RPMI8226 (cell line): ENCODE measurements around the gene GNAT1.

Experiments
- DNase-seq: peaks from one replicate; pipeline ENCODE4 v3.0.0-alpha.2; 2015

The GNAT1 gene

GRCh38 chr3:50182533-50183099 lies 8.8 kb upstream of the GNAT1 start:
- no peak for DNase-seq

- no peak for DNase-seq
These were observed 7.7 kb upstream of the GNAT1 start for GRCh38 chr3:50183755-50184154.

- no peak for DNase-seq
These were observed 7.0 kb upstream of the GNAT1 start for GRCh38 chr3:50184242-50184978.

GRCh38 chr3:50185230-50185629 lies 6.2 kb upstream of the GNAT1 start:
- DNase-seq, result no peak

- no peak for DNase-seq
These were observed 5.3 kb upstream of the GNAT1 start for GRCh38 chr3:50186096-50186495.

GRCh38 chr3:50187750-50188149 lies 3.7 kb upstream of the GNAT1 start:
- DNase-seq, result no peak

GRCh38 chr3:50189274-50189673 lies 2.1 kb upstream of the GNAT1 start:
- DNase-seq, result peak; percentile 78

- no peak for DNase-seq
These were observed 1.4 kb upstream of the GNAT1 start for GRCh38 chr3:50189989-50190388.

GRCh38 chr3:50192124-50192523 lies 714 bp downstream of the GNAT1 start:
- no peak for DNase-seq

- DNase-seq, result peak; percentile 76
These were observed 1.3 kb downstream of the GNAT1 start for GRCh38 chr3:50192689-50193141.

- no peak for DNase-seq
These were observed 1.9 kb downstream of the GNAT1 start for GRCh38 chr3:50193286-50193685.

- no peak for DNase-seq
These were observed 2.3 kb downstream of the GNAT1 start for GRCh38 chr3:50193746-50194127.

- DNase-seq, result peak; percentile 68
These were observed 2.9 kb downstream of the GNAT1 start for GRCh38 chr3:50194128-50194902.

- no peak for DNase-seq
These were observed 3.6 kb downstream of the GNAT1 start for GRCh38 chr3:50194903-50195500.

- DNase-seq, result no peak
These were observed 4.3 kb downstream of the GNAT1 start for GRCh38 chr3:50195501-50196252.

- no peak for DNase-seq
These were observed 4.9 kb downstream of the GNAT1 start for GRCh38 chr3:50196253-50196801.

GRCh38 chr3:50201573-50202315 lies 10.3 kb downstream of the GNAT1 start:
- DNase-seq, result no peak

GRCh38 chr3:50202353-50203112 lies 11.1 kb downstream of the GNAT1 start:
- no peak for DNase-seq

GRCh38 chr3:50203113-50203808 lies 11.9 kb downstream of the GNAT1 start:
- no peak for DNase-seq
